K562 treated with DMSO at 1 percent for 4 hours (cell line): Measurements from ENCODE around the gene RASL11B. TPM values are rescaled to one million over a fixed set of nuclear protein-coding genes. Genes with fewer than 3 reads are reported as not detected.

Experiments
- total RNA-seq: library from RNA; unstranded; fragments of 300-600 nt; gene quantifications from 2 replicates; pipeline ENCODE4 v1.2.3, GENCODE V29; 2022; ENCODE audit not compliant: insufficient read depth

RASL11B gene
- 0.42 TPM in 1 of 2 replicates, not detected in the other for total RNA-seq

GRCh38 chr4:52861879-52862616 is at the start of gene RASL11B:
RASL11B (plus strand) TSS chr4:52862317; CDS start chr4:52862508, 191 bp downstream.

Other genes with a start within 250 kb of the RASL11B start
- 3.5 and 3.9 TPM in 2 replicates for gene USP46, start 203.0 kb upstream of the RASL11B start, total RNA-seq
- 0.44 TPM in 1 of 2 replicates, not detected in the other for gene ERVMER34-1, start 110.9 kb upstream of the RASL11B start, total RNA-seq